ENCODE measurements around the gene TSKS.

DNA sequence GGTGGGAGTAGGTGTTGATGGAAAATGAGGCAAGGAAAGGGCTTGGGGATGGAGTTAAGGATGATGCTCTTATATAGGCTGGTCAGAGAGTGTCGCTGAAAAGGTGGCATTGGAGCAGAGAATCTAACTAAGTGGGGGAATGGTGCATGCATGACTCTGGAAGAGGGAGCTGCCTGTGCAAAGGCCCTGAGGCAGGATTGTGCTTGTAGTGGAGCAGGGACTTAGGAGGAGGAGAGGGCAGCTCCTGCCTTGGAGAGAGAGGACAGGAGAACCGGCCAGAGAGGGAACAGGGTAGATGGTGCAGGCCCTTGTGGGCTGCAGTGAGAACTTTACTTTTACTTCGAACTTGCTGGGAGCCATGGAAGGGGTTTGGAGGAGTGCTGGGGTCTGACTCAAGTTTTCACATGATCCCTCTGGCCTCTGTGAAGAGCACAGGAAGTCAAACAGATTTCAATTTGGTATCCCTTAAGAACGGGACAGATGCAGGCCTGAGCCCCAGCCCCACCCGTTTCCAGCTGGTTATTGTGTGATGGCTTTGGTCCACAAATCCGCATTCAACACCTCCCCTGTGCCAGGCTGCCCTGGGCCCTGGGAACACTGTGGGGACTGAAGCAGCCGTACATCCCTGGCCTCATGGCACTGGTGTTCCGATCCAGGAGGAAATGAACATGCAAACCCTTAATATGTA is 10.7 kb upstream of the TSKS start:
- TF ChIP-seq CTCF (optimal IDR thresholded peaks at IDR 0.05 in 1 of 3, IDR thresholded peaks at IDR 0.05 in 1 of 3, conservative IDR thresholded peaks at IDR 0.05 in 1 of 3; ENCODE audit: extremely low read depth in 1 of 3, insufficient read depth in 2 of 3, low read length in 3 of 3) (no peak), EZH2 (IDR thresholded peaks at IDR 0.05; ENCODE audit: low read length) (no peak)
